Peyer's patch (tissue), 4 donors: Measurements from ENCODE around the gene TMEM161A.

Source experiments
- POLR2A ChIP-seq, 2 donors: fragments of 450-650 bp; IDR thresholded peaks; one replicate each; pipeline ENCODE4 v1.5.1; 2017; ENCODE audit warnings: antibody characterized with exemption in 2 of 2, mild to moderate bottlenecking in 2 of 2, moderate library complexity in 2 of 2
- TF ChIP-seq, protein P1 (sequence below), 6 experiments: fragments of 450-650 bp in 4 of 6; fragments of 200-600 bp in 2 of 6; sonication (generic) in 1 of 6; IDR thresholded peaks; one replicate each; pipeline ENCODE4 v1.5.1; 2017 to 2019; ENCODE audit warnings: antibody characterized with exemption in 6 of 6, mild to moderate bottlenecking in 3 of 6, moderate library complexity in 1 of 6

DNA sequence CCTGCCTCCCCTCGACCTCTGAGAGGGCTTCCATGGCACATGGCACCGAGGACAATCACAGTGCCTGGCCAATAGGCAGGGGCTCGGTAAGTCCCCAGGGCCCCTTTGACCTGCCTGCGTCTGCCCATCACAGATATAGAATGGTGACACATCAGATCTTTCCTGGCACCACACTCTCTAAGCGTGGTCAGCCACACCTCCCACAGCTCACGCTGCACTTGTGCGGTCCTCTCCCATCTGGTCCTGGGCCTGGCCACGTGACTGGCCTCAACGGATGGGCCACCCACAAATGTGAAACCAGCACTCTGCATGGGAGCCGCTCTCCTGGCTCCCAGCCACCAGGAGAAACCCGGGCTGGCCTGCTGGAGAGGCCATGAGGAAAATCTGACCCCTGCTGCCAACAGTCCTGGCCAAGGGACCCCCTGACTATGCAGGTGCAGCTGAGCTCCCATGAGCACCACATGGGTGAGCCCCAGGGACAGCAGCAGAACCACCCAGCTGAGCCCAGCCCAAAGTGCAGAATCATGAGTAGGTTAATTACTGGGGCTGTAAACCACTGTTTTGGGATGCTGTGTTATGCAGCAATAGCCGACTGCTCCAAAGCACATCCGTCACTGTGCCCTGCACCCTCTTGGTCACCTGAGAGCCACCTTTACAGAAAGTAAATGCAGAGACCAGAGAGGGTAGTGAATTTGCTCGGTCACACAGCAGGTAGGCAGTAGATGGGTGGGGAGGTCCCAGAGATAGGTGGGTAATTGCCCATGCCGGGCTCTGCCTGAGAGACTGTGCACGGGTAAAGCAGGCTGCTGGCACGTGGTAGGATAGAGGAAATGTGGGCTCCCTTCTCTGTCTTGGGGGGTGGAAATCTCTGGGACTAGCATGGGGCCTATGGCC lies 41.5 kb upstream of the TMEM161A start:
- TF ChIP-seq, protein P1, sequence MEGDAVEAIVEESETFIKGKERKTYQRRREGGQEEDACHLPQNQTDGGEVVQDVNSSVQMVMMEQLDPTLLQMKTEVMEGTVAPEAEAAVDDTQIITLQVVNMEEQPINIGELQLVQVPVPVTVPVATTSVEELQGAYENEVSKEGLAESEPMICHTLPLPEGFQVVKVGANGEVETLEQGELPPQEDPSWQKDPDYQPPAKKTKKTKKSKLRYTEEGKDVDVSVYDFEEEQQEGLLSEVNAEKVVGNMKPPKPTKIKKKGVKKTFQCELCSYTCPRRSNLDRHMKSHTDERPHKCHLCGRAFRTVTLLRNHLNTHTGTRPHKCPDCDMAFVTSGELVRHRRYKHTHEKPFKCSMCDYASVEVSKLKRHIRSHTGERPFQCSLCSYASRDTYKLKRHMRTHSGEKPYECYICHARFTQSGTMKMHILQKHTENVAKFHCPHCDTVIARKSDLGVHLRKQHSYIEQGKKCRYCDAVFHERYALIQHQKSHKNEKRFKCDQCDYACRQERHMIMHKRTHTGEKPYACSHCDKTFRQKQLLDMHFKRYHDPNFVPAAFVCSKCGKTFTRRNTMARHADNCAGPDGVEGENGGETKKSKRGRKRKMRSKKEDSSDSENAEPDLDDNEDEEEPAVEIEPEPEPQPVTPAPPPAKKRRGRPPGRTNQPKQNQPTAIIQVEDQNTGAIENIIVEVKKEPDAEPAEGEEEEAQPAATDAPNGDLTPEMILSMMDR (IDR thresholded peaks at IDR 0.05): no peak
- TF ChIP-seq POLR2A (IDR thresholded peaks at IDR 0.05): no peak
